ENCODE results near the gene ANKS1B. TPM values are rescaled to one million over a fixed set of nuclear protein-coding genes. Genes with fewer than 3 reads are reported as not detected.
"Not testable (repeated sequence)": the region's sequence is repeated elsewhere in the genome, so short reads cannot be mapped to it uniquely, and the experiment has no call there.

ANKS1B gene
- total and polyA plus RNA-seq, 3 experiments from 2014 or later, result 0.39 to 0.60 TPM; not detected in 1

- POLR2A ChIA-PET; H3K27me3 ChIP-seq (ENCODE audit: insufficient read depth, low read length, poor library complexity, severe bottlenecking); H3K4me3 ChIP-seq (ENCODE audit: low read length); H3K4me1 ChIP-seq (ENCODE audit: insufficient read depth, low read length); H3K9me3 ChIP-seq (ENCODE audit: low read length); H3K27me3 Mint-ChIP-seq; CTCF ChIA-PET; H3K27ac ChIP-seq (ENCODE audit: low read depth, low read length); H3K4me1 Mint-ChIP-seq; H3K36me3 ChIP-seq (ENCODE audit: insufficient read depth, low read length); DNase-seq; H3K27ac Mint-ChIP-seq; H3K4me3 Mint-ChIP-seq: not testable (repeated sequence)
- Mint-ChIP-seq H3K9me3 (peaks cover under 1 to 16% (median 5%) of the 10 kb centered on the region in 5 donors), H3K36me3 (peaks cover 0 to 22% (median 5%) of the 10 kb centered on the region in 3 donors)
Measured at GRCh38 chr12:100005846-100006245, 21.1 kb upstream of the ANKS1B start.

GRCh38 chr12:99997806-99998205 lies 13.1 kb upstream of the ANKS1B start:
- H3K4me3 ChIP-seq (ENCODE audit: low read length), result no peak overlapping the region
- Mint-ChIP-seq H3K4me3 (no peak overlapping the region), H3K27ac (no peak overlapping the region), H3K9me3 (peaks cover 7 to 32% (median 20%) of the 10 kb centered on the region in 5 donors), H3K27me3 (no peaks in the 10 kb centered on the region), H3K4me1 (no peaks in the 10 kb centered on the region), H3K36me3 (peaks cover 0 to 17% (median 0%) of the 10 kb centered on the region in 3 donors)
- H3K4me1 ChIP-seq (ENCODE audit: insufficient read depth, low read length), result no peaks in the 10 kb centered on the region
- ChIA-PET POLR2A (no interaction called here), CTCF (no interaction called here)
- no peaks in the 10 kb centered on the region for H3K27me3 ChIP-seq (ENCODE audit: insufficient read depth, low read length, poor library complexity, severe bottlenecking)
- no peaks in the 10 kb centered on the region for H3K36me3 ChIP-seq (ENCODE audit: insufficient read depth, low read length)
- H3K9me3 ChIP-seq (ENCODE audit: low read length), result no peaks in the 10 kb centered on the region
- no peak overlapping the region for H3K27ac ChIP-seq (ENCODE audit: low read depth, low read length)
- DNase-seq, result no peak

GRCh38 chr12:99996095-99996494 lies 11.4 kb upstream of the ANKS1B start:
- Histone ChIP-seq H3K36me3 (ENCODE audit: insufficient read depth, low read length) (no peaks in the 10 kb centered on the region), H3K4me1 (ENCODE audit: insufficient read depth, low read length) (no peaks in the 10 kb centered on the region), H3K27ac (ENCODE audit: low read depth, low read length) (no peak overlapping the region), H3K4me3 (ENCODE audit: low read length) (no peak overlapping the region), H3K9me3 (ENCODE audit: low read length) (no peaks in the 10 kb centered on the region), H3K27me3 (ENCODE audit: insufficient read depth, low read length, poor library complexity, severe bottlenecking) (no peaks in the 10 kb centered on the region)
- H3K27me3 Mint-ChIP-seq, result peaks cover 4 to 6% of the 10 kb centered on the region in 2 donors
- peaks cover 7 to 31% (median 18%) of the 10 kb centered on the region in 5 donors for H3K9me3 Mint-ChIP-seq
- no peak overlapping the region for H3K27ac Mint-ChIP-seq
- no peak for DNase-seq
- no peaks in the 10 kb centered on the region for H3K4me1 Mint-ChIP-seq
- H3K36me3 Mint-ChIP-seq, result peaks cover 0 to 17% (median 0%) of the 10 kb centered on the region in 3 donors
- CTCF ChIA-PET, result no interaction called here
- POLR2A ChIA-PET, result no interaction called here
- H3K4me3 Mint-ChIP-seq, result no peak overlapping the region

- DNase-seq, result no peak
- POLR2A ChIA-PET, result no interaction called here
- H3K9me3 ChIP-seq (ENCODE audit: low read length), result no peaks in the 10 kb centered on the region
- peaks cover 8 to 15% (median 15%) of the 10 kb centered on the region in 3 donors for H3K4me1 Mint-ChIP-seq
- H3K27ac ChIP-seq (ENCODE audit: low read depth, low read length), result no peak overlapping the region
- H3K27ac Mint-ChIP-seq, result no peak overlapping the region
- no peaks in the 10 kb centered on the region for H3K4me1 ChIP-seq (ENCODE audit: insufficient read depth, low read length)
- CTCF ChIA-PET, result no interaction called here
- no peaks in the 10 kb centered on the region for H3K36me3 ChIP-seq (ENCODE audit: insufficient read depth, low read length)
- H3K36me3 Mint-ChIP-seq, result peaks cover 0 to 4% (median 0%) of the 10 kb centered on the region in 3 donors
- H3K9me3 Mint-ChIP-seq, result peaks cover 0 to 2% (median 0%) of the 10 kb centered on the region in 5 donors
- H3K4me3 ChIP-seq (ENCODE audit: low read length), result no peak overlapping the region
- H3K27me3 ChIP-seq (ENCODE audit: insufficient read depth, low read length, poor library complexity, severe bottlenecking), result no peaks in the 10 kb centered on the region
- H3K27me3 Mint-ChIP-seq, result peaks cover 30 to 60% of the 10 kb centered on the region in 2 donors
- peak overlapping the region in 4 of 7 donors; percentile 18 to 49 (median 38) for H3K4me3 Mint-ChIP-seq
Measured at GRCh38 chr12:99985631-99986030, 895 bp upstream of the ANKS1B start.

GRCh38 chr12:99985129-99985570 lies 414 bp upstream of the ANKS1B start:
- no peaks in the 10 kb centered on the region for H3K4me1 ChIP-seq (ENCODE audit: insufficient read depth, low read length)
- peaks cover 8 to 15% (median 15%) of the 10 kb centered on the region in 3 donors for H3K4me1 Mint-ChIP-seq
- peaks cover 0 to 4% (median 0%) of the 10 kb centered on the region in 3 donors for H3K36me3 Mint-ChIP-seq
- H3K27me3 ChIP-seq (ENCODE audit: insufficient read depth, low read length, poor library complexity, severe bottlenecking), result no peaks in the 10 kb centered on the region
- peak overlapping the region in 5 of 7 donors; percentile 18 to 87 (median 47) for H3K4me3 Mint-ChIP-seq
- no peak overlapping the region for H3K27ac Mint-ChIP-seq
- H3K36me3 ChIP-seq (ENCODE audit: insufficient read depth, low read length), result no peaks in the 10 kb centered on the region
- POLR2A ChIA-PET, result no interaction called here
- H3K27me3 Mint-ChIP-seq, result peaks cover 30 to 65% of the 10 kb centered on the region in 2 donors
- CTCF ChIA-PET, result no interaction called here
- no peak overlapping the region for H3K27ac ChIP-seq (ENCODE audit: low read depth, low read length)
- peaks cover 0 to 2% (median 0%) of the 10 kb centered on the region in 5 donors for H3K9me3 Mint-ChIP-seq
- no peak for DNase-seq
- H3K4me3 ChIP-seq (ENCODE audit: low read length), result no peak overlapping the region
- no peaks in the 10 kb centered on the region for H3K9me3 ChIP-seq (ENCODE audit: low read length)

GRCh38 chr12:99983456-99984258 lies 1.1 kb downstream of the ANKS1B start:
- Histone ChIP-seq H3K4me1 (ENCODE audit: insufficient read depth, low read length) (no peaks in the 10 kb centered on the region), H3K9me3 (ENCODE audit: low read length) (no peaks in the 10 kb centered on the region), H3K27me3 (ENCODE audit: insufficient read depth, low read length, poor library complexity, severe bottlenecking) (no peaks in the 10 kb centered on the region), H3K36me3 (ENCODE audit: insufficient read depth, low read length) (no peaks in the 10 kb centered on the region), H3K27ac (ENCODE audit: low read depth, low read length) (no peak overlapping the region), H3K4me3 (ENCODE audit: low read length) (no peak overlapping the region)
- H3K4me3 Mint-ChIP-seq, result peak overlapping the region in 6 of 7 donors; percentile 1 to 56 (median 21)
- DNase-seq, result no peak
- peaks cover 0 to 4% (median 0%) of the 10 kb centered on the region in 3 donors for H3K36me3 Mint-ChIP-seq
- peaks cover 0 to 2% (median 0%) of the 10 kb centered on the region in 5 donors for H3K9me3 Mint-ChIP-seq
- peaks cover 28 to 67% of the 10 kb centered on the region in 2 donors for H3K27me3 Mint-ChIP-seq
- H3K27ac Mint-ChIP-seq, result no peak overlapping the region
- POLR2A ChIA-PET, result no interaction called here
- CTCF ChIA-PET, result interaction anchor here (0.7 kb wide), 1 partner anchor 13 kb away, joined by 3 read pairs; no protein-coding TSS in a partner anchor
- H3K4me1 Mint-ChIP-seq, result peaks cover 8 to 15% (median 15%) of the 10 kb centered on the region in 3 donors

GRCh38 chr12:99981639-99982190 lies 3.0 kb downstream of the ANKS1B start:
- no peaks in the 10 kb centered on the region for H3K4me1 ChIP-seq (ENCODE audit: insufficient read depth, low read length)
- Mint-ChIP-seq H3K9me3 (peaks cover 0 to 2% (median 0%) of the 10 kb centered on the region in 5 donors), H3K27ac (no peak overlapping the region), H3K4me3 (no peak overlapping the region), H3K27me3 (peaks cover 26 to 65% of the 10 kb centered on the region in 2 donors), H3K4me1 (peaks cover 8 to 15% (median 15%) of the 10 kb centered on the region in 3 donors), H3K36me3 (peaks cover 0 to 4% (median 0%) of the 10 kb centered on the region in 3 donors)
- no peak overlapping the region for H3K27ac ChIP-seq (ENCODE audit: low read depth, low read length)
- POLR2A ChIA-PET, result no interaction called here
- no peak overlapping the region for H3K4me3 ChIP-seq (ENCODE audit: low read length)
- H3K9me3 ChIP-seq (ENCODE audit: low read length), result no peaks in the 10 kb centered on the region
- DNase-seq, result no peak
- CTCF ChIA-PET, result no interaction called here
- no peaks in the 10 kb centered on the region for H3K36me3 ChIP-seq (ENCODE audit: insufficient read depth, low read length)
- no peaks in the 10 kb centered on the region for H3K27me3 ChIP-seq (ENCODE audit: insufficient read depth, low read length, poor library complexity, severe bottlenecking)

- DNase-seq, result no peak
- ChIA-PET CTCF (no interaction called here), POLR2A (no interaction called here)
- Histone ChIP-seq H3K4me1 (ENCODE audit: insufficient read depth, low read length) (no peaks in the 10 kb centered on the region), H3K4me3 (ENCODE audit: low read length) (no peak overlapping the region), H3K9me3 (ENCODE audit: low read length) (no peaks in the 10 kb centered on the region), H3K27me3 (ENCODE audit: insufficient read depth, low read length, poor library complexity, severe bottlenecking) (no peaks in the 10 kb centered on the region), H3K36me3 (ENCODE audit: insufficient read depth, low read length) (no peaks in the 10 kb centered on the region), H3K27ac (ENCODE audit: low read depth, low read length) (no peak overlapping the region)
- H3K27me3 Mint-ChIP-seq, result peaks cover 13 to 55% of the 10 kb centered on the region in 2 donors
- H3K9me3 Mint-ChIP-seq, result peaks cover 0 to 2% (median 0%) of the 10 kb centered on the region in 5 donors
- H3K4me1 Mint-ChIP-seq, result peaks cover 4 to 9% (median 8%) of the 10 kb centered on the region in 3 donors
- no peak overlapping the region for H3K27ac Mint-ChIP-seq
- H3K36me3 Mint-ChIP-seq, result no peaks in the 10 kb centered on the region
- no peak overlapping the region for H3K4me3 Mint-ChIP-seq
Measured at GRCh38 chr12:99979471-99979870, 5.3 kb downstream of the ANKS1B start.
